Hepatocyte (in vitro differentiated cells): ENCODE measurements around the gene LRTM1. TPM values are rescaled to one million over a fixed set of nuclear protein-coding genes. Genes with fewer than 3 reads are reported as not detected.

Experiments
- DNase-seq: peaks from one replicate; pipeline ENCODE4 v3.0.0-alpha.2; 2016; ENCODE audit warnings: low spot score
- H2AFZ ChIP-seq: fragments of 200-600 bp; sonication (generic); 2 replicates; pipeline ENCODE4 v1.6.0; 2016; ENCODE audit warnings: antibody characterized with exemption, mild to moderate bottlenecking
- H3K27ac ChIP-seq: fragments of 200-600 bp; sonication (generic); 2 replicates; pipeline ENCODE4 v1.5.1; 2016; ENCODE audit warnings: mild to moderate bottlenecking
- H3K27me3 ChIP-seq: fragments of 200-600 bp; sonication (generic); 2 replicates; pipeline ENCODE4 v1.6.1; 2016
- H3K36me3 ChIP-seq: fragments of 200-600 bp; sonication (generic); replicated peaks from 2 replicates; pipeline ENCODE4 v1.5.1; 2016; ENCODE audit warnings: low read depth; ENCODE audit not compliant: insufficient read depth
- H3K4me1 ChIP-seq: fragments of 200-600 bp; sonication (generic); 2 replicates; pipeline ENCODE4 v1.5.1; 2016; ENCODE audit warnings: mild to moderate bottlenecking, moderate library complexity; ENCODE audit not compliant: insufficient read depth
- H3K4me2 ChIP-seq: fragments of 200-600 bp; sonication (generic); 2 replicates; pipeline ENCODE4 v1.6.0; 2016
- H3K4me3 ChIP-seq: fragments of 200-600 bp; sonication (generic); 2 replicates; pipeline ENCODE4 v1.5.1; 2016; ENCODE audit warnings: mild to moderate bottlenecking
- H3K79me2 ChIP-seq: fragments of 200-600 bp; sonication (generic); 2 replicates; pipeline ENCODE4 v1.6.0; 2017; ENCODE audit warnings: mild to moderate bottlenecking
- H3K9me2 ChIP-seq: fragments of 200-600 bp; sonication (generic); replicated peaks from 2 replicates; pipeline ENCODE4 v1.6.0; 2017; ENCODE audit warnings: mild to moderate bottlenecking; ENCODE audit not compliant: insufficient read depth
- H3K9me3 ChIP-seq: fragments of 200-600 bp; sonication (generic); 2 replicates; pipeline ENCODE4 v1.5.1; 2016; ENCODE audit warnings: low read depth, mild to moderate bottlenecking
- H4K20me1 ChIP-seq: fragments of 200-600 bp; sonication (generic); 2 replicates; pipeline ENCODE4 v1.6.0; 2016; ENCODE audit warnings: mild to moderate bottlenecking; ENCODE audit not compliant: insufficient read depth, poor library complexity, severe bottlenecking
- CTCF ChIP-seq: fragments of 200-600 bp; sonication (generic); IDR thresholded peaks from 2 replicates; pipeline ENCODE4 v1.5.1; 2016; ENCODE audit warnings: antibody characterized with exemption, mild to moderate bottlenecking; ENCODE audit not compliant: poor library complexity
- EZH2 ChIP-seq: fragments of 200-600 bp; sonication (generic); IDR thresholded peaks from 2 replicates; pipeline ENCODE4 v1.6.1; 2016; ENCODE audit warnings: antibody characterized with exemption, mild to moderate bottlenecking, borderline replicate concordance
- EZH2phosphoT487 ChIP-seq: fragments of 200-600 bp; sonication (generic); IDR thresholded peaks from one replicate; pipeline ENCODE4 v1.6.1; 2018; ENCODE audit warnings: antibody characterized with exemption, mild to moderate bottlenecking, low read depth, moderate library complexity; ENCODE audit not compliant: unreplicated experiment, severe bottlenecking
- whole genome bisulfite sequencing: methylation state at CpG from one replicate; pipeline ENCODE4 v1.1.6; 2016; ENCODE audit warnings: low lambda C conversion rate; ENCODE audit errors: missing lambda C conversion rate; 5-methylcytosine and 5-hydroxymethylcytosine counted together
- polyA plus RNA-seq: library from polyadenylated mRNA; unstranded; fragments of >200 nt; fragmentation: Nextera tagmentation; extraction: Ambion mirVana; gene quantifications from 2 replicates; pipeline ENCODE4 v1.2.1, GENCODE V29; 2016
- total RNA-seq: library from RNA; depleted of rRNA; stranded (reverse); fragments of >200 nt; gene quantifications from 2 replicates; pipeline ENCODE4 v1.2.3, GENCODE V29; 2014

The LRTM1 gene
- total and polyA plus RNA-seq, 2 experiments from 2014 or later: 0.23 TPM; not detected in 1

GRCh38 chr3:54892168-54892567 lies 35.7 kb downstream of the LRTM1 start:
- Histone ChIP-seq H3K4me3 (no peak overlapping the region), H3K9me2 (no peaks in the 10 kb centered on the region), H3K27me3 (no peaks in the 10 kb centered on the region), H4K20me1 (no peaks in the 10 kb centered on the region), H3K79me2 (no peaks in the 10 kb centered on the region), H3K9me3 (no peaks in the 10 kb centered on the region), H3K4me2 (no peak overlapping the region), H3K27ac (peak overlapping the region; percentile 59), H2AFZ (no peak overlapping the region), H3K36me3 (no peaks in the 10 kb centered on the region), H3K4me1 (peaks cover 19% of the 10 kb centered on the region)
- TF ChIP-seq EZH2 (no peak), EZH2phosphoT487 (no peak), CTCF (no peak)
- no peak for DNase-seq
- WGBS: 98% methylated on average over 2 of the region's 2 CpGs

GRCh38 chr3:54891540-54891897 lies 36.3 kb downstream of the LRTM1 start:
- Histone ChIP-seq H3K27me3 (no peaks in the 10 kb centered on the region), H2AFZ (no peak overlapping the region), H3K4me3 (no peak overlapping the region), H3K9me2 (no peaks in the 10 kb centered on the region), H3K4me1 (peaks cover 19% of the 10 kb centered on the region), H3K9me3 (no peaks in the 10 kb centered on the region), H3K4me2 (peak overlapping the region; percentile 15), H4K20me1 (no peaks in the 10 kb centered on the region), H3K36me3 (no peaks in the 10 kb centered on the region), H3K79me2 (no peaks in the 10 kb centered on the region), H3K27ac (peak overlapping the region; percentile 70)
- 7% methylated on average over 5 of the region's 5 CpGs for WGBS
- TF ChIP-seq EZH2phosphoT487 (no peak), CTCF (peak; percentile 42)
- DNase-seq: peak; percentile 94

GRCh38 chr3:54889731-54890130 lies 38.1 kb downstream of the LRTM1 start:
- TF ChIP-seq EZH2 (no peak), EZH2phosphoT487 (no peak), CTCF (no peak)
- Histone ChIP-seq H3K9me3 (no peaks in the 10 kb centered on the region), H3K9me2 (no peaks in the 10 kb centered on the region), H3K27me3 (no peaks in the 10 kb centered on the region), H3K4me3 (no peak overlapping the region), H3K4me1 (peaks cover 19% of the 10 kb centered on the region), H3K27ac (peak overlapping the region; percentile 25), H4K20me1 (no peaks in the 10 kb centered on the region), H3K36me3 (no peaks in the 10 kb centered on the region), H3K79me2 (no peaks in the 10 kb centered on the region), H3K4me2 (no peak overlapping the region), H2AFZ (no peak overlapping the region)
- DNase-seq: no peak
- WGBS: 81% methylated on average over 3 of the region's 3 CpGs

- TF ChIP-seq EZH2phosphoT487 (no peak), EZH2 (no peak), CTCF (no peak)
- Histone ChIP-seq H3K4me2 (no peak overlapping the region), H3K9me3 (no peaks in the 10 kb centered on the region), H3K9me2 (no peaks in the 10 kb centered on the region), H3K27ac (peak overlapping the region; percentile 69), H4K20me1 (no peaks in the 10 kb centered on the region), H3K36me3 (no peaks in the 10 kb centered on the region), H3K4me1 (peaks cover 19% of the 10 kb centered on the region), H3K79me2 (no peaks in the 10 kb centered on the region), H3K27me3 (no peaks in the 10 kb centered on the region), H3K4me3 (no peak overlapping the region), H2AFZ (no peak overlapping the region)
- WGBS: 71% methylated on average over 1 of the region's 1 CpG
- DNase-seq: no peak
These were observed 39.0 kb downstream of the LRTM1 start for GRCh38 chr3:54888873-54889272.
